ENCODE data around the gene PTRH2. TPM values are rescaled to one million over a fixed set of nuclear protein-coding genes. Genes with fewer than 3 reads are reported as not detected.

Gene PTRH2
- total RNA-seq, 1 donor from 2014 or later = 24.4 TPM

- DNase-seq (ENCODE audit: low spot score in 2 of 2, unreplicated experiment in 2 of 2) = no peak
- Mint-ChIP-seq H3K9me3 (no peaks in the 10 kb centered on the region), H3K27me3 (ENCODE audit: low read depth) (no peaks in the 10 kb centered on the region), H3K4me3 (peak overlapping the region; percentile 95), H3K4me1 (peaks cover 25% of the 10 kb centered on the region), H3K27ac (peak overlapping the region; percentile 98), H3K36me3 (peaks cover 6% of the 10 kb centered on the region)
- TF ChIP-seq CTCF (IDR thresholded peaks at IDR 0.05; ENCODE audit: unreplicated experiment) = no peak
Observed at GRCh38 chr17:59707971-59708430, 771 bp upstream of the PTRH2 start.

DNA sequence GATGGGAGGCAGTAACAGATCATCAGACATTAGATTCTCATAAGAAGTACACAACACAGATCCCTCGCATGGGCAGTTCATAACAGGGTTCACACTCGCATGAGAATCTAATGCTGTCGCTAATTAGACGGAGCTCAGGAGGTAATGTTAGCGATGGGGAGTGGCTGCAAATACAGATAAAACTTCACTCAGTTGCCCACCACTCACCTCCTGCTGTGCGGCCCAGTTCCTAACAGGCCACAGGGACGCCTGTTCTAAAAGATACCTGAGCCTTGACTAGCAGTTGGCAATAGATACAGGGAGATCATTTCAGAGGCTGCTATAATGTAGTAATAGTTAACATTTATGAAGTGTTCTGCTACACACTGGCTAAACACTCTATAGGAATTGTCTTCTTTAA is 4.9 kb downstream of the PTRH2 start:
- no peaks in the 10 kb centered on the region for H3K27me3 Mint-ChIP-seq (ENCODE audit: low read depth)
- peak overlapping the region; percentile 6 for H3K27ac Mint-ChIP-seq
- peaks cover 21% of the 10 kb centered on the region for H3K36me3 Mint-ChIP-seq
- no peak overlapping the region for H3K4me3 Mint-ChIP-seq
- H3K4me1 Mint-ChIP-seq = peaks cover 9% of the 10 kb centered on the region
- DNase-seq (ENCODE audit: low spot score in 2 of 2, unreplicated experiment in 2 of 2) = no peak
- no peaks in the 10 kb centered on the region for H3K9me3 Mint-ChIP-seq
- no peak for TF ChIP-seq CTCF (IDR thresholded peaks at IDR 0.05; ENCODE audit: unreplicated experiment)

DNA sequence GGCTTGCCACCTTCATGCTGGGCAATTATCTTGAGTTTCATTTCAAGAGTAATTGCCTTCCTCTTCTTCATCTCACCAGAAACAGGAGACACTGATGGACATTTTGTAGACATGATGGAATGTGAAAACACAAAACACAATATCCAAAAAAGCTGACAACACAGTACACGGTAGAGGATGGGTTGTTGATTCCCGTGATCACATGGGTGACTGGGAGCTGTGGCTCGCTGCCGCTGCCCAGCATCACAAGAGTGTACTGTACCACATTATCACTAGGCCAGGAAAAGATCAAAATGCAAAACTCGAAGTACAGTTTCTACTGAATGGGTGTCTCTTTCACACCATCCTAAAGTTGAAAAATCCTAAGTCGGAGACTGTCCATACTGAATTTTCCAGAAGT is 7.4 kb downstream of the PTRH2 start:
- Mint-ChIP-seq H3K27ac (no peak overlapping the region), H3K36me3 (peaks cover 24% of the 10 kb centered on the region), H3K4me1 (no peaks in the 10 kb centered on the region), H3K9me3 (no peaks in the 10 kb centered on the region), H3K27me3 (ENCODE audit: low read depth) (no peaks in the 10 kb centered on the region), H3K4me3 (no peak overlapping the region)
- DNase-seq (ENCODE audit: low spot score in 2 of 2, unreplicated experiment in 2 of 2) = no peak
- no peak for TF ChIP-seq CTCF (IDR thresholded peaks at IDR 0.05; ENCODE audit: unreplicated experiment)

- Mint-ChIP-seq H3K27ac (no peak overlapping the region), H3K9me3 (no peaks in the 10 kb centered on the region), H3K4me3 (no peak overlapping the region), H3K36me3 (peaks cover 21% of the 10 kb centered on the region), H3K27me3 (ENCODE audit: low read depth) (no peaks in the 10 kb centered on the region), H3K4me1 (no peaks in the 10 kb centered on the region)
- TF ChIP-seq CTCF (IDR thresholded peaks at IDR 0.05; ENCODE audit: unreplicated experiment) = no peak
- DNase-seq (ENCODE audit: low spot score in 2 of 2, unreplicated experiment in 2 of 2) = no peak
Observed at GRCh38 chr17:59699218-59699617, 8.0 kb downstream of the PTRH2 start.

- Mint-ChIP-seq H3K27me3 (ENCODE audit: low read depth) (no peaks in the 10 kb centered on the region), H3K27ac (no peak overlapping the region), H3K4me1 (no peaks in the 10 kb centered on the region), H3K36me3 (peaks cover 18% of the 10 kb centered on the region), H3K9me3 (no peaks in the 10 kb centered on the region), H3K4me3 (no peak overlapping the region)
- no peak for TF ChIP-seq CTCF (IDR thresholded peaks at IDR 0.05; ENCODE audit: unreplicated experiment)
- no peak for DNase-seq (ENCODE audit: low spot score in 2 of 2, unreplicated experiment in 2 of 2)
Observed at GRCh38 chr17:59698143-59698542, 9.1 kb downstream of the PTRH2 start.

DNA sequence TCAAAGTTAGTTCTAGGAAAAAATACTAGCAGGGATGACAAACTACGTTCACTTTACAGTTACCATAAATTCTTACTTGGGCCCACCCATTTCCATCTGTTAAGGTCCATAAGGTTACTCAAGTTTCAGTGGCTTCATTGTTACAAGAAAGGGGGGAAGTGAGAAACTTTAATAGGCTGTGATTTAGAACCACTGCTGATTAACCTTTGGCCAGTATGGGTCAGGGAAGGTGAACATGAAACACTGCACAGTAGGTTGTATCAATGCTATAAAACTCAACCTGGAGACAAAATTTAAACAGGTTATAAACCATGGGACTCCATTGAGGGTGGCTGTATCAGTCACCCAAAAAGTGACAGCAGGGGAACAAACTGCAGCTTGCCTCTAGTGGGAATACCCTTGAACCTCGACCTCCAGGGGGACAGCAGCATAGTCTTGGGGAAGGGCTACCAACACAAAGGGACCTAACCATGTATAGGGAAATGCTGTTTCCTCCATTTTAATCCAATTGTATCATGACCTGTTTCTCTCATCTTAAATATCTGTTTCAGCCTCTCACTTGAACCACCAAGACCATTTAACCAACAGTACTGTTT is 10.4 kb downstream of the PTRH2 start:
- Mint-ChIP-seq H3K36me3 (peaks cover 16% of the 10 kb centered on the region), H3K9me3 (no peaks in the 10 kb centered on the region), H3K27ac (no peak overlapping the region), H3K4me1 (no peaks in the 10 kb centered on the region), H3K4me3 (no peak overlapping the region), H3K27me3 (ENCODE audit: low read depth) (no peaks in the 10 kb centered on the region)
- no peak for DNase-seq (ENCODE audit: low spot score in 2 of 2, unreplicated experiment in 2 of 2)
- TF ChIP-seq CTCF (IDR thresholded peaks at IDR 0.05; ENCODE audit: unreplicated experiment) = no peak

Data from mesothelial cell of epicardium (in vitro differentiated cells).